Tibial artery (tissue), 4 donors: ENCODE data around the gene PCDHGA11.
"Not testable (repeated sequence)": the region's sequence is repeated elsewhere in the genome, so short reads cannot be mapped to it uniquely, and the experiment has no call there.

Experiments
- DNase-seq, 2 donors: peaks; one replicate each; pipeline ENCODE4 v3.0.0-alpha.2; 2019
- H3K27ac ChIP-seq, 2 donors: fragments of 200-600 bp; sonication (generic) in 1 of 2; 1 replicate in 1 of 2; 2 replicates in 1 of 2; pipeline ENCODE4 v1.5.1; 2018 to 2019; ENCODE audit warnings: mild to moderate bottlenecking in 1 of 2
- H3K27me3 ChIP-seq, 2 donors: fragments of 200-600 bp; sonication (generic) in 1 of 2; one replicate each; pipeline versions ENCODE4 v1.5.1 to v1.6.0; 2016 to 2019
- H3K36me3 ChIP-seq, 3 donors: fragments of 200-600 bp; sonication (generic) in 2 of 3; one replicate each; pipeline ENCODE4 v1.5.1; 2016 to 2019; ENCODE audit warnings: mild to moderate bottlenecking in 2 of 3
- H3K4me1 ChIP-seq, 4 donors: fragments of 200-600 bp; sonication (generic) in 2 of 4; 1 replicate in 3 of 4; 2 replicates in 1 of 4; pipeline ENCODE4 v1.5.1; 2016 to 2019
- H3K4me3 ChIP-seq, 2 donors: fragments of 200-600 bp; sonication (generic) in 1 of 2; 1 replicate in 1 of 2; 2 replicates in 1 of 2; pipeline ENCODE4 v1.5.1; 2018 to 2019; ENCODE audit warnings: mild to moderate bottlenecking in 2 of 2
- H3K9me3 ChIP-seq, 3 donors: fragments of 200-600 bp; sonication (generic) in 1 of 3; one replicate each; pipeline ENCODE4 v1.5.1; 2016 to 2019
- CTCF ChIP-seq, 2 experiments: fragments of 200-600 bp in 1 of 2; fragments of 450-650 bp in 1 of 2; IDR thresholded peaks; one replicate each; pipeline ENCODE4 v1.5.1; 2017 to 2019; ENCODE audit warnings: antibody characterized with exemption in 2 of 2, mild to moderate bottlenecking in 1 of 2, moderate library complexity in 1 of 2
- intact Hi-C: fragments of 100-400 bp; cut with DNase I; formaldehyde crosslinking; loops from one replicate; pipeline ENCODE4 v1.15.0; 2023; ENCODE audit warnings: low total_unique reads

Gene PCDHGA11

GRCh38 chr5:141382469-141383294, 38.2 kb upstream of the PCDHGA11 start, which contains the start of gene PCDHGA7:
PCDHGA7 (plus strand) TSS chr5:141382742; CDS start chr5:141382900, 158 bp downstream.
- Histone ChIP-seq H3K9me3 (peaks cover 37 to 100% (median 80%) of the 10 kb centered on the region in 3 donors), H3K4me3 (peak within 1 kb of the TSS; percentile 13 to 29), H3K4me1 (no peaks in the 10 kb centered on the region), H3K36me3 (peaks cover 4 to 70% (median 68%) of the 10 kb centered on the region in 3 donors), H3K27me3 (no peaks in the 10 kb centered on the region), H3K27ac (no peak within 1 kb of the TSS)
- no peak for DNase-seq
- intact Hi-C loops = no loop called here
- TF ChIP-seq CTCF (IDR thresholded peaks at IDR 0.05) = peak in 1 of 2 experiments; percentile 10

DNA sequence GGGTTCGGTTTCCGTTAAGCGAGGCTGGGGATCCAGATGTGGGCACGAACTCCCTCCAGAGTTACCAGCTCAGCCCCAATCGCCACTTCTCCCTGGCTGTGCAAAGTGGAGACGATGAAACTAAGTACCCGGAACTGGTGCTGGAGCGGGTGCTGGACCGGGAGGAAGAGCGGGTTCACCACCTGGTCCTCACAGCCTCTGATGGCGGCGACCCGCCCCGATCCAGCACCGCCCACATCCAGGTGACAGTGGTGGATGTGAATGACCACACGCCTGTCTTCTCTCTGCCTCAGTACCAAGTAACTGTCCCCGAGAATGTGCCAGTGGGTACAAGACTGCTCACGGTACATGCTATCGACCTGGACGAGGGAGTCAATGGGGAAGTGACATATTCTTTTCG, 37.5 kb upstream of the PCDHGA11 start:
- Histone ChIP-seq H3K9me3 (peaks cover 37 to 98% (median 77%) of the 10 kb centered on the region in 3 donors), H3K4me1 (no peaks in the 10 kb centered on the region), H3K36me3 (peaks cover 4 to 64% (median 63%) of the 10 kb centered on the region in 3 donors), H3K27ac (no peak overlapping the region), H3K27me3 (no peaks in the 10 kb centered on the region), H3K4me3 (peak overlapping the region in 1 of 2 donors; percentile 29)
- no peak for TF ChIP-seq CTCF (IDR thresholded peaks at IDR 0.05)
- DNase-seq = no peak
- intact Hi-C loops = no loop called here

- DNase-seq = no peak
- no peak overlapping the region for H3K4me3 ChIP-seq
- TF ChIP-seq CTCF (IDR thresholded peaks at IDR 0.05) = no peak
- peaks cover 37 to 98% (median 89%) of the 10 kb centered on the region in 3 donors for H3K9me3 ChIP-seq
- intact Hi-C loops = no loop called here
- H3K27me3 ChIP-seq = no peaks in the 10 kb centered on the region
- no peaks in the 10 kb centered on the region for H3K4me1 ChIP-seq
- peaks cover 4 to 66% (median 64%) of the 10 kb centered on the region in 3 donors for H3K36me3 ChIP-seq
- no peak overlapping the region for H3K27ac ChIP-seq
These were observed 36.2 kb upstream of the PCDHGA11 start for GRCh38 chr5:141384471-141385267.

DNA sequence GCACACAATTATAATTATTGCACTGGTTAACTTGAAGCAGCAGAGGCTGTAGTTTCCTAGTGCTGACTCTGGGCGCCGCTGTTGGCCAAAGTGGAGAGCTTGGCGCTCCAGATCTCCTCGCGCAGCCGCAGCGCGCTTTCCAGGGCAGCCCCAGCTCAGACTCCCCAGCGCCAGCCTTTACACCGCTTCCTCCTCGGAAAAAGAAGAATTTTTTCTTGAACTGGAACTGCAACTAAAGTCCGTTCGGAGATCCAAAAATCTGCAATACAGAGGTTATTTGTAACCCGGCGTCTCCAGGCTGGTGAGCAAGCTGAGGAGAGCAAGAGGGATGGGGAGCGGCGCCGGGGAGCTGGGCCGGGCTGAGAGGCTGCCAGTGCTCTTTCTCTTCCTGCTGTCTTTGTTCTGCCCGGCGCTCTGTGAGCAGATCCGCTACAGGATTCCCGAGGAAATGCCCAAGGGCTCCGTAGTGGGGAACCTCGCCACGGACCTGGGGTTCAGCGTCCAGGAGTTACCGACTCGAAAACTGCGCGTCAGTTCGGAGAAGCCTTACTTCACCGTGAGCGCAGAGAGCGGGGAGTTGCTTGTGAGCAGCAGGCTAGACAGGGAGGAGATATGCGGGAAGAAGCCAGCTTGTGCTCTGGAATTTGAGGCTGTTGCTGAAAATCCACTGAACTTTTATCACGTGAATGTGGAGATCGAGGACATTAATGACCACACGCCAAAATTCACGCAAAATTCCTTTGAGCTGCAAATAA, 33.1 kb upstream of the PCDHGA11 start, which contains the start of gene PCDHGB4:
PCDHGB4 (plus strand) TSS at position 142 of the 755 bp plus-strand sequence; CDS start at position 329, 187 bp downstream.
- intact Hi-C loops, H3K4me3 ChIP-seq, DNase-seq, H3K27ac ChIP-seq, H3K4me1 ChIP-seq, H3K27me3 ChIP-seq: not testable (repeated sequence)
- Histone ChIP-seq H3K36me3 (peaks cover 5 to 78% (median 74%) of the 10 kb centered on the region in 3 donors), H3K9me3 (peaks cover 37 to 98% (median 86%) of the 10 kb centered on the region in 3 donors)

DNA sequence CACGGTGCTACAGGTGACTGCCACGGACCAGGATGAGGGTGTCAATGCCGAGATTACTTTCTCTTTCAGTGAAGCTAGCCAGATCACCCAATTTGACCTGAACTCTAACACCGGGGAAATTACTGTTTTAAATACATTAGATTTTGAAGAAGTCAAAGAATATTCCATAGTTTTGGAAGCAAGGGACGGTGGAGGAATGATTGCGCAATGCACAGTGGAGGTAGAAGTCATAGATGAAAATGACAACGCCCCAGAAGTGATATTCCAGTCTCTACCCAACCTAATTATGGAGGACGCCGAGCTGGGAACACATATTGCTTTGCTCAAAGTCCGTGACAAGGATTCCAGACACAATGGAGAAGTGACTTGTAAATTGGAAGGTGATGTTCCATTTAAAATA, 32.2 kb upstream of the PCDHGA11 start:
- Histone ChIP-seq H3K27me3 (no peaks in the 10 kb centered on the region), H3K36me3 (peaks cover 4 to 78% (median 70%) of the 10 kb centered on the region in 3 donors), H3K4me1 (no peaks in the 10 kb centered on the region), H3K9me3 (peaks cover 35 to 98% (median 86%) of the 10 kb centered on the region in 3 donors), H3K27ac (no peak overlapping the region), H3K4me3 (no peak overlapping the region)
- intact Hi-C loops = no loop called here
- no peak for TF ChIP-seq CTCF (IDR thresholded peaks at IDR 0.05)
- no peak for DNase-seq
